ENCODE data around the gene MTCH1.

DNA sequence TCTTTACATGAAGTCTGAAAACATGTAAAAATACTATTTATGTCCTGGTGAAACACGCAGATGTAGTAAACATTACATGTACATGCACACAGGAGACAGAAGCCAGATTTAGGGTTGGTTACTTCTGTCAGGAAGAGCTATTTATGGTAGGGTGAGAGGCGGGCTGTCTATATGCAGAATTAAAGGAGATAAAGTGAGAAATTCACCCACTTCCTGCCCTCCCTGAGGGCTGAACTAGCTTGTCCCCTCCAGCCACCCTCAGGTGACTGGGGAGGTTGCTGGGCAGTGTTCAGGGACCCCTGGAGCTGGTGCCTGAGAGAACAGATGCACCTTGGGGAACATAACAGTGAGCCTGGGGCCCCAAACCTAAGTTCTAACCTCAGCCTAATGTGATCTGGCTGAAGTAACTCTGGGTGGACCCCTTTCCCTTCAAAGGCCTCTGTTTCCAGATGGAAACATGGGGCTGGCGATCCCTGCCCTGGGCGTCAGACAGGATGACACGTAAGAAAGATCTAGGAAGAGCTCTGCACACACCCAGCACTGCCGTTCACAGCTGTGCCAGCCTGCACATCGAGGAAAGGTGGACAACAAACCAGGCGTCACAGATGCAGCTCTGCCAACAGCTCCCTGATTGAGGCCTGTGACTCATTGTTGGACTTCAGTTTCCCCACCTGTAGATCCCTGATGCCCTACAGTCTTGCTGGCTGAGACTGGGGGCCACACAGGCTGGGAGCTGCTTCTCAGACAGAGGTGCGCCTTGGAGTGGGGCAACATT is 30.1 kb downstream of the MTCH1 start:
- TF ChIP-seq CTCF (conservative IDR thresholded peaks at IDR 0.05) = no peak
- no peak for TF ChIP-seq ZFX (IDR thresholded peaks at IDR 0.05)
